Calu3 (cell line): Measurements from ENCODE around the gene CDC123. TPM values are rescaled to one million over a fixed set of nuclear protein-coding genes. Genes with fewer than 3 reads are reported as not detected.

Source experiments
- BruUV-seq: library from RNA; stranded (reverse); fragments of 400-500 nt; replicated peaks from 2 replicates; lab custom pipeline; 2021; lab: Mats Ljungman, UMichigan
- CTCF ChIA-PET: fragments of 300-600 bp; sonication (Branson Sonifier 250); formaldehyde crosslinking; loops from one replicate; lab custom pipeline; 2022; ENCODE audit warnings: antibody characterized with exemption; lab: Charles Lee
- DNase-seq: peaks from one replicate; pipeline ENCODE4 v3.0.0; 2022
- H3K27ac Mint-ChIP-seq: one replicate; pipeline ENCODE4 v1.8.0; 2022; ENCODE audit warnings: mixed read lengths; ENCODE audit not compliant: unreplicated experiment
- H3K27me3 Mint-ChIP-seq: one replicate; pipeline ENCODE4 v1.8.0; 2022; ENCODE audit warnings: mixed read lengths; ENCODE audit not compliant: unreplicated experiment
- H3K36me3 Mint-ChIP-seq: one replicate; pipeline ENCODE4 v1.8.0; 2022; ENCODE audit warnings: mild to moderate bottlenecking, moderate library complexity, mixed read lengths; ENCODE audit not compliant: insufficient read depth, unreplicated experiment
- H3K4me1 Mint-ChIP-seq: one replicate; pipeline ENCODE4 v1.8.0; 2022; ENCODE audit warnings: mild to moderate bottlenecking, low read depth, mixed read lengths; ENCODE audit not compliant: unreplicated experiment
- H3K4me3 Mint-ChIP-seq: one replicate; pipeline ENCODE4 v1.8.0; 2022; ENCODE audit warnings: mild to moderate bottlenecking, low read depth, moderate library complexity, mixed read lengths; ENCODE audit not compliant: unreplicated experiment
- H3K9me3 Mint-ChIP-seq: one replicate; pipeline ENCODE4 v1.8.0; 2022; ENCODE audit warnings: low read depth, mixed read lengths; ENCODE audit not compliant: unreplicated experiment
- intact Hi-C: fragments of 100-400 bp; cut with micrococcal nuclease; formaldehyde crosslinking; loops from one replicate; pipeline ENCODE4 v1.10.0; 2022; ENCODE audit not compliant: unreplicated experiment
- total RNA-seq: library from RNA; stranded (reverse); gene quantifications from 2 replicates; pipeline ENCODE4 v1.2.3, GENCODE V29; 2022
- TF ChIP-seq, protein P1 (sequence below): fragments of 200-600 bp; IDR thresholded peaks from one replicate; pipeline ENCODE4 v1.8.0; 2022; ENCODE audit warnings: antibody characterized with exemption; ENCODE audit not compliant: unreplicated experiment

The CDC123 gene
- total RNA-seq, 1 experiment from 2014 or later, result 96.3 TPM

DNA sequence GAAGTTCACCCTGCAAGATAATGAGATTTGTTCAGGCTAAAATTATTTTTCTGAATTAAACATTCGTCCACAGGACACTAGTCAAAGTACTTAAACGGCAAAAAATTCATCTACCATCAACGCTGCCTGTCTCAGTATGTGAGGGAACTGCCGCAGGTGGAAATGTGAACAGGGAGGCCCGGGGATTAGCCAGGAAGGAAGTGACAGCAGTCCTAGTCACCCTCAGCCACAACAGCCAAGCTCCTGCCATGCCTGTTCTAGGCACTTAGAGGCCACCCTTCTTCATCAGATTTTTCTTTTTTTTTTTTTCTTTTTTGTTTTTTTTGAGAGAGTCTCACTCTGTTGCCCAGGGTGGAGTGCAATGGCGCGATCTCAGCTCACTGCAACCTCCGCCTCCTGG, 9.7 kb upstream of the CDC123 start:
- H3K9me3 Mint-ChIP-seq, result no peaks in the 10 kb centered on the region
- no peak overlapping the region for H3K27ac Mint-ChIP-seq
- CTCF ChIA-PET, result interaction anchor here (0.6 kb wide), 1 partner anchor 16 kb away, joined by 3 read pairs; no protein-coding TSS in a partner anchor
- TF ChIP-seq, protein P1, sequence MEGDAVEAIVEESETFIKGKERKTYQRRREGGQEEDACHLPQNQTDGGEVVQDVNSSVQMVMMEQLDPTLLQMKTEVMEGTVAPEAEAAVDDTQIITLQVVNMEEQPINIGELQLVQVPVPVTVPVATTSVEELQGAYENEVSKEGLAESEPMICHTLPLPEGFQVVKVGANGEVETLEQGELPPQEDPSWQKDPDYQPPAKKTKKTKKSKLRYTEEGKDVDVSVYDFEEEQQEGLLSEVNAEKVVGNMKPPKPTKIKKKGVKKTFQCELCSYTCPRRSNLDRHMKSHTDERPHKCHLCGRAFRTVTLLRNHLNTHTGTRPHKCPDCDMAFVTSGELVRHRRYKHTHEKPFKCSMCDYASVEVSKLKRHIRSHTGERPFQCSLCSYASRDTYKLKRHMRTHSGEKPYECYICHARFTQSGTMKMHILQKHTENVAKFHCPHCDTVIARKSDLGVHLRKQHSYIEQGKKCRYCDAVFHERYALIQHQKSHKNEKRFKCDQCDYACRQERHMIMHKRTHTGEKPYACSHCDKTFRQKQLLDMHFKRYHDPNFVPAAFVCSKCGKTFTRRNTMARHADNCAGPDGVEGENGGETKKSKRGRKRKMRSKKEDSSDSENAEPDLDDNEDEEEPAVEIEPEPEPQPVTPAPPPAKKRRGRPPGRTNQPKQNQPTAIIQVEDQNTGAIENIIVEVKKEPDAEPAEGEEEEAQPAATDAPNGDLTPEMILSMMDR, result no peak
- no peaks in the 10 kb centered on the region for H3K27me3 Mint-ChIP-seq
- DNase-seq, result no peak
- H3K36me3 Mint-ChIP-seq, result peaks cover 20% of the 10 kb centered on the region
- no peaks in the 10 kb centered on the region for H3K4me1 Mint-ChIP-seq
- H3K4me3 Mint-ChIP-seq, result no peak overlapping the region
- BruUV-seq, result no TSS peak
- intact Hi-C loops, result no loop called here

GRCh38 chr10:12187321-12187905, 8.6 kb upstream of the CDC123 start:
- no TSS peak for BruUV-seq
- no peak overlapping the region for H3K27ac Mint-ChIP-seq
- no peak for DNase-seq
- H3K27me3 Mint-ChIP-seq, result no peaks in the 10 kb centered on the region
- H3K4me3 Mint-ChIP-seq, result no peak overlapping the region
- CTCF ChIA-PET, result no interaction called here
- H3K4me1 Mint-ChIP-seq, result no peaks in the 10 kb centered on the region
- intact Hi-C loops, result no loop called here
- peaks cover 28% of the 10 kb centered on the region for H3K36me3 Mint-ChIP-seq
- H3K9me3 Mint-ChIP-seq, result no peaks in the 10 kb centered on the region
- TF ChIP-seq, protein P1, result no peak

DNA sequence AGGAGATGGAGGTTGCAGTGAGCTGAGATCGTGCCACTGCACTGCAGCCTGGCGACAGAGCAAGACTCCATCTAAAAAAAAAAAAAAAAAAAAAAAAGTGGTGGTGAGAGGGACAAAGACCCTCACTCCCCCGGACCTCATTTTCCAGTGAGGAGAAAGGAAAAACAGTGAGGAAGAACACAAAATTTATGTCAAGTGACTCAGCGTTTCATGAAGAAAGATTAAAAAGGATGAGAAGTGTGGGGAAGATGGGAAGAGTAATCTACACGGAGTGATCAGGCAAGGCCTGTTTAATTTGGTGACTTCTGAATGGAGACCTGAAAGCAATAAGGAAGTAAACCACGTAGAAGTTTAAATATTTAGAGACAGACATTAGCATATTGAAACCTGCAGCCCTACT, 7.3 kb upstream of the CDC123 start:
- no peak overlapping the region for H3K27ac Mint-ChIP-seq
- no peaks in the 10 kb centered on the region for H3K27me3 Mint-ChIP-seq
- CTCF ChIA-PET, result no interaction called here
- H3K9me3 Mint-ChIP-seq, result no peaks in the 10 kb centered on the region
- TF ChIP-seq, protein P1, result no peak
- peaks cover 10% of the 10 kb centered on the region for H3K4me1 Mint-ChIP-seq
- no peak for DNase-seq
- BruUV-seq, result no TSS peak
- intact Hi-C loops, result no loop called here
- H3K4me3 Mint-ChIP-seq, result no peak overlapping the region
- peaks cover 28% of the 10 kb centered on the region for H3K36me3 Mint-ChIP-seq

- peaks cover 33% of the 10 kb centered on the region for H3K36me3 Mint-ChIP-seq
Measured at GRCh38 chr10:12189426-12189825, 6.6 kb upstream of the CDC123 start.

More at GRCh38 chr10:12189426-12189825, 6.6 kb upstream of the CDC123 start:
- DNase-seq, result no peak
- H3K27ac Mint-ChIP-seq, result no peak overlapping the region
- peaks cover 18% of the 10 kb centered on the region for H3K4me1 Mint-ChIP-seq
- TF ChIP-seq, protein P1, result no peak
- H3K9me3 Mint-ChIP-seq, result no peaks in the 10 kb centered on the region
- CTCF ChIA-PET, result interaction anchor here (0.6 kb wide), 1 partner anchor 120 kb away, joined by 3 read pairs; no protein-coding TSS in a partner anchor
- no TSS peak for BruUV-seq
- intact Hi-C loops, result no loop called here
- no peak overlapping the region for H3K4me3 Mint-ChIP-seq
- no peaks in the 10 kb centered on the region for H3K27me3 Mint-ChIP-seq
